Kidney (tissue), 14 donors: ENCODE measurements around the gene GAS7. TPM values are rescaled to one million over a fixed set of nuclear protein-coding genes. Genes with fewer than 3 reads are reported as not detected.

Source experiments
- DNase-seq, 5 donors: peaks; one replicate each; pipeline ENCODE4 v3.0.0-alpha.2; 2013 to 2020
- FAIRE-seq: peaks from 2 replicates; lab custom pipeline; 2012; peaks lifted over from hg19 to GRCh38; lab: Jason Lieb, UNC
- H3K27ac ChIP-seq, 2 donors: one replicate each; pipeline ENCODE4 v1.7.0; 2013; ENCODE audit warnings: low read depth in 2 of 2, low read length in 2 of 2, inconsistent platforms in 1 of 2
- H3K27me3 ChIP-seq: one replicate; pipeline ENCODE4 v1.7.1; 2013; ENCODE audit warnings: low read length, inconsistent platforms; ENCODE audit not compliant: control insufficient read depth, insufficient read depth
- H3K36me3 ChIP-seq, 3 donors: one replicate each; pipeline versions ENCODE4 v1.7.0 to v1.7.1; 2013; ENCODE audit warnings: low read length in 3 of 3, control low read depth in 1 of 3, inconsistent platforms in 1 of 3; ENCODE audit not compliant: insufficient read depth in 3 of 3, control insufficient read depth in 2 of 3
- H3K4me1 ChIP-seq, 3 donors: one replicate each; pipeline versions ENCODE4 v1.7.0 to v1.7.1; 2013; ENCODE audit warnings: low read length in 3 of 3, inconsistent platforms in 1 of 3, low read depth in 1 of 3; ENCODE audit not compliant: control insufficient read depth in 2 of 3, insufficient read depth in 2 of 3
- H3K4me3 ChIP-seq, 3 donors: one replicate each; pipeline versions ENCODE4 v1.7.0 to v1.8.1; 2013; ENCODE audit warnings: low read length in 3 of 3, control low read depth in 1 of 3, inconsistent platforms in 1 of 3
- H3K9ac ChIP-seq, 3 donors: one replicate each; pipeline versions ENCODE4 v1.7.0 to v1.7.1; 2013; ENCODE audit warnings: low read length in 3 of 3, control low read depth in 1 of 3, inconsistent platforms in 1 of 3
- H3K9me3 ChIP-seq, 3 donors: one replicate each; pipeline versions ENCODE4 v1.7.0 to v1.7.1; 2013; ENCODE audit warnings: low read length in 3 of 3, control low read depth in 1 of 3, inconsistent platforms in 1 of 3; ENCODE audit not compliant: control insufficient read depth in 2 of 3, insufficient read depth in 1 of 3
- intact Hi-C: fragments of 100-400 bp; cut with DNase I; formaldehyde crosslinking; loops from one replicate; pipeline ENCODE4 v1.11.1; 2022
- polyA plus RNA-seq: library from polyadenylated mRNA; stranded (reverse); fragments of 350-450 nt; fragmentation: Illumina TruSeq; extraction: RNeasy Lipid Tissue Mini Kit (QIAGEN cat#74804); gene quantifications from one replicate; pipeline ENCODE4 v1.2.3, GENCODE V29; 2014; ENCODE audit warnings: low read depth, low replicate concordance; ENCODE audit not compliant: insufficient read depth
- total RNA-seq: library from RNA; stranded (reverse); fragmentation: NEBNext Ultra II Directional; extraction: Animal tissue kit (Norgen Biotek cat#: 25700); gene quantifications from one replicate; pipeline ENCODE4 v1.2.1, GENCODE V29; 2021
- TF ChIP-seq, protein P1 (sequence below): IDR thresholded peaks from 3 replicates; pipeline ENCODE4 v1.5.1; 2012; ENCODE audit warnings: mild to moderate bottlenecking, moderate library complexity, borderline replicate concordance; ENCODE audit not compliant: insufficient read depth; ENCODE audit errors: extremely low read depth
- donor health status: control.
- donor health status: control.
- donor health status: control.
- donor health status: control.
- donor health status: control.
- donor health status: DM: yes; HTN: yes; CAD: no.
- donor health status: Normal renal cell carcinoma (clear cell type).

Gene GAS7
- total and polyA plus RNA-seq, 2 donors from 2014 or later: 1.1 to 20.5 TPM

DNA sequence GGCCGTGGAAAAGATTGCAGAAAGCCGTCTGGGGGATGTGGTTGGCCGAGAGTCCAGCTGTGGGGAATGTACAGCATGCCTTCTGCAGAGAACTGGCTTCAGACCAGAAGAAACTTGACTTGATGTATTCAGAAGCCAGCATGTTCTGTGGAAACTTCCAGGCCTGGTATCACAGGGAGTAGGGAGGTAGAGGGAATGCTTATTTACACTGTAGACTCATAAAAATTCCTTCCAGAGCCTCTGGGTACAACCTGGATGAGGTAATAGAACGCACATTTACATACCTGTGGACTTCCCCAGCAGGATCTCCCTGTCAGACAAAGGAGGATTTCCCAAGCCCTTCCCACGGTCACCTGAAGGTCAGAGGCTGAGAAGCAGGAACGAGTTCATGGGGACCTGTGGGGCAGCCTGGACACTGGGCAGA is 11.8 kb upstream of the GAS7 start:
- Histone ChIP-seq H3K27ac (peak overlapping the region in 1 of 2 donors; percentile 47), H3K36me3 (no peaks in the 10 kb centered on the region), H3K4me3 (no peak overlapping the region), H3K27me3 (no peaks in the 10 kb centered on the region), H3K9ac (no peak overlapping the region), H3K4me1 (peaks cover 0 to 2% (median 0%) of the 10 kb centered on the region in 3 donors), H3K9me3 (peaks cover 0 to 6% (median 0%) of the 10 kb centered on the region in 3 donors)
- intact Hi-C loops: no loop called here
- TF ChIP-seq, protein P1, sequence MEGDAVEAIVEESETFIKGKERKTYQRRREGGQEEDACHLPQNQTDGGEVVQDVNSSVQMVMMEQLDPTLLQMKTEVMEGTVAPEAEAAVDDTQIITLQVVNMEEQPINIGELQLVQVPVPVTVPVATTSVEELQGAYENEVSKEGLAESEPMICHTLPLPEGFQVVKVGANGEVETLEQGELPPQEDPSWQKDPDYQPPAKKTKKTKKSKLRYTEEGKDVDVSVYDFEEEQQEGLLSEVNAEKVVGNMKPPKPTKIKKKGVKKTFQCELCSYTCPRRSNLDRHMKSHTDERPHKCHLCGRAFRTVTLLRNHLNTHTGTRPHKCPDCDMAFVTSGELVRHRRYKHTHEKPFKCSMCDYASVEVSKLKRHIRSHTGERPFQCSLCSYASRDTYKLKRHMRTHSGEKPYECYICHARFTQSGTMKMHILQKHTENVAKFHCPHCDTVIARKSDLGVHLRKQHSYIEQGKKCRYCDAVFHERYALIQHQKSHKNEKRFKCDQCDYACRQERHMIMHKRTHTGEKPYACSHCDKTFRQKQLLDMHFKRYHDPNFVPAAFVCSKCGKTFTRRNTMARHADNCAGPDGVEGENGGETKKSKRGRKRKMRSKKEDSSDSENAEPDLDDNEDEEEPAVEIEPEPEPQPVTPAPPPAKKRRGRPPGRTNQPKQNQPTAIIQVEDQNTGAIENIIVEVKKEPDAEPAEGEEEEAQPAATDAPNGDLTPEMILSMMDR: no peak
- no peak for FAIRE-seq
- peak in 4 of 5 donors; percentile 44 to 85 (median 72) for DNase-seq

DNA sequence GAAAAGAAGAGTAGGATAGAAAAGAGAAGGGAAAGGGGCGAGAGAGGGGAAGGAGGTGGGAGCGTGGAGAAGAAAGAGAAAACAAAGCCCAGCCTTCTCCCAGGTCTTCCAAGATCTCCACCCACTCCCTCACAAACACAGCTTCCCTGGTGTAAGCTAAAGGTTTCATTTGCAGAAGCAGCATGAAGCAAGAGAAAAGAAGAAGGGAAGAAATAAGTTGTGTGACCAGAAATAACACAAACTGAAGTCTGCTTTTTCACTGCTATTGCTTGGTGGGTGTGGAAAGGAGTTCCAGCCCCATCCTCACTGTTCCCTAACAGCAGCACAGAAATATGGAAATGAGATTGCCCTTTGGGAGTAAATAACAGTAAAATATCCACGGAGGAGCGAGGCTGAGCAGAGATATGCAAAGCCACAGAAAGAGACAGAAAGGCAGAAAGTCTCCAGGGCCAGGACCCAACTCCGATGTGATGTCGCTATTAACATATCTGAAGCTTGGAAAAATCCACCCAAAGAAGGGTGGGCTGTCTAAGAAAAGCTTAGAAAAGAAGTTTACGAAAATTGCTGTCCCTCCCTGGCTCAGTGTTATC is 10.3 kb upstream of the GAS7 start:
- no peak overlapping the region for H3K9ac ChIP-seq
- H3K9me3 ChIP-seq: peaks cover 0 to 10% (median 2%) of the 10 kb centered on the region in 3 donors
- intact Hi-C loops: no loop called here
- peaks cover 0 to 2% (median 0%) of the 10 kb centered on the region in 3 donors for H3K4me1 ChIP-seq
- FAIRE-seq (no peak), DNase-seq (no peak)
- H3K27me3 ChIP-seq: no peaks in the 10 kb centered on the region
- no peak overlapping the region for H3K27ac ChIP-seq
- no peaks in the 10 kb centered on the region for H3K36me3 ChIP-seq
- no peak overlapping the region for H3K4me3 ChIP-seq
- TF ChIP-seq, protein P1: no peak

DNA sequence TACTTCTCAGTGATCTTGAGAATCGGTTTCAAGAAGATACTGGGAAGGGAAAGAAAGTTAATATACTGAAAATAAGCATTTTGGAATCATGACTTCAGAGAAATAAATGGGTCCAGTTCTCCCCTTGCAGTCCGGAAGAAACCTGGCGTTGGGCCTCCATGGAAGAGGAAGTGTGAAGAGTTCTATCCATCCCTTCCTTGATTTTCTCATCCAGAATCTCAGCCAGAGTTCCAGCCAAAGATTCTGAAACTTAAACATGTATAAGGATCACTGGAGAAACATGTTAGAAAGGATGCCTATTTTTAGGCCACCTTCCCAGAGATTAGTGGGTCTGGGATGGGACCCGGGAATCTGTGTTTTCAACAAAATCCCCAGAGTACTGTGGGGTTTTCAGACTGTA is 8.7 kb upstream of the GAS7 start:
- Histone ChIP-seq H3K9me3 (peaks cover 0 to 10% (median 3%) of the 10 kb centered on the region in 3 donors), H3K27ac (no peak overlapping the region), H3K4me3 (no peak overlapping the region), H3K36me3 (no peaks in the 10 kb centered on the region), H3K27me3 (no peaks in the 10 kb centered on the region), H3K9ac (no peak overlapping the region), H3K4me1 (peaks cover 0 to 2% (median 0%) of the 10 kb centered on the region in 3 donors)
- no peak for FAIRE-seq
- DNase-seq: no peak
- TF ChIP-seq, protein P1: no peak
- intact Hi-C loops: no loop called here
